K562 (cell line): Measurements from ENCODE around the gene NOTCH1.

Experiments used
- CTCF ChIP-seq, 3 experiments: IDR thresholded peaks in 2 of 3; conservative IDR thresholded peaks in 1 of 3; 2 replicates each; pipeline ENCODE4 v1.5.1; 2011 to 2012; ENCODE audit warnings: low read length in 3 of 3, mild to moderate bottlenecking in 3 of 3, control low read depth in 2 of 3, improper control_type of control experiment in 1 of 3, inconsistent platforms in 1 of 3, low read depth in 1 of 3, mixed read lengths in 1 of 3, moderate library complexity in 1 of 3; ENCODE audit not compliant: insufficient read depth in 2 of 3
- PHF8 ChIP-seq: fragments of 200-600 bp; sonication (generic); IDR thresholded peaks from 2 replicates; pipeline ENCODE4 v1.6.1; 2012; ENCODE audit warnings: mixed run types, mild to moderate bottlenecking, inconsistent platforms, low read length, moderate library complexity, borderline replicate concordance

GRCh38 chr9:136505406-136506403 is 40.1 kb downstream of the NOTCH1 start:
- TF ChIP-seq PHF8 (no peak), CTCF (IDR thresholded peaks at IDR 0.05 in 2 of 3, conservative IDR thresholded peaks at IDR 0.05 in 1 of 3; ENCODE audit: insufficient read depth in 2 of 3, low read depth in 1 of 3, low read length in 3 of 3) (no peak)
